HG03521 (cell line): Measurements from ENCODE around the gene UBXN2A.
"Not testable (repeated sequence)": the region's sequence is repeated elsewhere in the genome, so short reads cannot be mapped to it uniquely, and the experiment has no call there.

Experiments used
- ATAC-seq: cut with Tn5 transposase; IDR thresholded peaks from one replicate; pipeline ENCODE4 v1.9.1; 2021; ENCODE audit warnings: mild to moderate bottlenecking, moderate library complexity; ENCODE audit not compliant: unreplicated experiment

The UBXN2A gene

GRCh38 chr2:24011250-24012104 lies 71.2 kb downstream of the UBXN2A start:
- ATAC-seq: no peak

- ATAC-seq: no peak
Observed at GRCh38 chr2:24012521-24013188, 72.4 kb downstream of the UBXN2A start.

DNA sequence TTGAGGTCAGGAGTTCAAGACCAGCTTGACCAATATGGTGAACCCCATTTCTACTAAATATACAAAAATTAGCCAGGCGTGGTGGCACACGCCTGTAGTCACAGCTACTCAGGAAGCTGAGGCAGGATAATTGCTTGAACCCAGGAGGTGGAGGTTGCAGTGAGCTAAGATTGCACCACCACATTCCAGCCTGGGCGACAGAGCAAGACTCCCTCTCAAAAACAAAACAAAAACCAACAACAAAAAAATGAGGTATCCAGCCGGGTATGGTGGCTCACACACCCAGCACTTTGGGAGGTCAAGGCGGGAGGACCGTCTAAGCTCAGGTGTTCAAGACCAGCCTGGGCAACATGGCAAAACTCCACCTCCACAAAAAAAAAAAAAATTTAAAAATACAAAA lies 74.6 kb downstream of the UBXN2A start:
- ATAC-seq: not testable (repeated sequence)

DNA sequence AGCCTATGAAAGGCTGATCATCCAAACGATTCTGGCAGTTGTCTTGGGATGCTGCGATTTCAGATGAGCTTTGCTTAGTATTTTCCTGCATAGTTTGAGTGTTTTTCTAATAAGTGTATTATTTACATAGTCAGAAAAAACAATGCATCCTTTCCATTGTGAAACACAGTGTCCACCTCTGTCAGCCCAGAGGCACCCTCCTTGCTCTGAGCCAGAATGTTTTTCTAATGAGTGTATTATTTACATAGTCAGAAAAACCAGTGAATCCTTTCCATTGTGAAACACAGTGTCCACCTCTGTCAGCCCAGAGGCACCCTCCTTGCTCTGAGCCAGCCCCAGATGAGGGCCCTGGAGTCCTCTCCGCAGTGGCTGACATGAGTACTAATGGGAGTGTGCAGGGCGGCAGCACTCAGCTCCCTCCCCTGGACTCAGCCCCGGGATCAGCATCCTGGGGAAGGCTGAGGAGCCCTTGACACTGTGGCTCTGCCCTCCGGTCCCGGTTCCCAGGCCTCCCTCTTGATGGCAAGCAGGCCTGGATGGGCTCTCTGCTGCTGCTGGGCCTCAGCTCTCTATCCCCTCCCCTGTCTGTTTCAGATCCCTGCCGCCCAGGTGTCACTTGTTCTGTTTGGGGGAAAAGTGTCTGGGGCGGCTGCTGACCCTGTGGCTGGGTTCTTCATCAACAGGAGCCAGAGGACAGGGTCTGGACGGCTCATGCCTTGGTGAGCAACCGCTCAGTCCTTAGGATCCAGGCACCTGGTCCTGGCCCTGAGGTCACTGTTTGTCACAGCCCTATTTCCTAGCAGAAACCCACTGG lies 75.5 kb downstream of the UBXN2A start:
- ATAC-seq: no peak

DNA sequence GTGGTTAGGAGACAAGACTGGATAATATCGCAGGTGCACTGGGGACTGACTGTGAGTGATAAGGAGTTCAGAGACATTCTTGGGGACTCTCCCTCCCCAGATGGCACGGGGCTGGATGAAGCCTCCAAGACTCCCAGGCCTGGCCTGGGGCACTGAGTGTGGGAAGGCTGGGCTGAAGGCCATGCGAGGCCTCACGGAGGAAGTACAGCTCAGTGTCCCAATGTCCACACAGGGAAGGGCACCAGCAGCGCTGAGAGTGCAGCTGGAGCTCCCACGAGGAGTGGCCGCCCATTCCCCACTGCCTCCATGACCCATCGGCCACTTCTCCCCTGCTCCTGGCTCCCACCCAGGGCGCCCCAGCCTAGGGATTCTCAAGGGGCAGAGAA lies 76.1 kb downstream of the UBXN2A start:
- ATAC-seq: no peak

DNA sequence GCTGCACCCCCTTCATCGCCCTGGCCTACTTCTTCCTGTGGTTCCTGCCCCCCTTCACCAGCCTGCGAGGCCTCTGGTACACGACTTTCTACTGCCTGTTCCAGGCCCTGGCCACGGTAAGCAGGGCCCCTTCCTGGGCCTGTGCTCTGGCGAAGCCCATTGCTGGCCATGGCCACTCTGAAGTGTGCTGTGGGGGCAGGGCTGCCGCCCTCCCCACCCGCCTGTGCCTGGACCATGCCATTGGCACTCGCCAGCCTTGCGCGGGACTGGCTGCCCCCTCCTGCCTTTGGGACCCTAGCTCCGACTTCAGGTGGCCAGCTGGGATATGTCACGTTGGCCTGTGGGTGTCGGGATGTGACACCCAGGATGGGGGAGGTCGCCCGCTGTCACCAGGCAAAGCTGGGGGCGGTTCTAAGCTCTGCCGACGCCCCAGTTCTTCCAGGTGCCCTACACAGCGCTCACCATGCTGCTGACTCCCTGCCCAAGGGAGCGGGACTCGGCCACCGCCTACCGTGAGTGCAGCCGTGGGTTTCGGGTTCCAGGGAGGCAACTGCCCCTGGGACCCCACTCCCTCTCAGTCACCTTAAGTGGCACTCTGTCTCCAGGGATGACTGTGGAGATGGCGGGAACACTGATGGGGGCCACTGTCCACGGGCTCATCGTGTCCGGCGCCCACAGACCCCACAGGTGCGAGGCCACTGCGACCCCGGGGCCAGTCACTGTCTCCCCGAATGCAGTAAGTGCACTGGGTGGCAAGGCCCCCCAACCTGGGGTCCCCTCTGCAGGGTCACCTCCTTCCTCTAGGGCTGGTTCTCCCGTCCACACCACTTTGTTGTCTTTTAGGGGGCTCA lies 76.8 kb downstream of the UBXN2A start:
- no peak for ATAC-seq

DNA sequence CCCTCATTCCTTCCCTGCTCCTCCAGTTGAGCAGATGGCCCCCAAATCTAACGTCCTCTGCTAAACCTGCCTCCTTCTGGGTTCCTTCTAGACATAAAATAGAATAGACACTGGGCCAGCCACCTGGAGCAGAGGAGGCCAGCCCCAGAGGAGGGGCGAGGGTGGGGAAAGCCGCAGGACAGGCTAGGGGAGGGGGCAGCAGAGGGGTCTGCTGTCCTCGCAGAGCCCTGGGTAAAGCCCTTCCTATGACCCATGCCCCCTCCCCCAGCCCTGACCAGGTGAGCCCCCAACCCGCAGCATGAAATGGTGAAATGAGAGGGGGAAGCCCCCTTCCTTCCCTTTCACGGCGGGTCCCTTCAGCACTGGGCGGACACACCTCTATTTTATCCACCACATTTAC lies 77.4 kb downstream of the UBXN2A start:
- ATAC-seq: no peak

GRCh38 chr2:24018241-24018640 lies 78.0 kb downstream of the UBXN2A start:
- ATAC-seq: no peak

- no peak for ATAC-seq
Observed at GRCh38 chr2:24019729-24020128, 79.5 kb downstream of the UBXN2A start.

DNA sequence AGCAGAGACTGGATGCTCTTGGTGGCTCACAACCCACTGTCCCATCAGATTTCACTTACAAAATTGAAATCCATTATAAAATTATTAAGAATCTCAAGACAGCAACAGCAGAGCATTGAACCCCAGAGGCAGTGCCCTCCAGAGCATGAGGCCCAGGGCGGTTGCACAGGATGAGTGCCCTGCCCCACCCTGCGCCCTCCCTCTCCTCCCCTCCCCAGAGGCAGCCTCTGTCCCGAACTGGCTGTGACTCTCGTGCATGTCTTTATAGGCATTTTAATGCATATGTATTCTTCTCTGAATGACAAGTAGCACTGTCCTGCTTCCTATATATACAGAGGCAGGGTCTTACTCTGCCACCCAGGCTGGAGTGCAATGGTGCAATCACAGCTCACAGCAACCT lies 80.0 kb downstream of the UBXN2A start:
- ATAC-seq: no peak

- ATAC-seq: no peak
Observed at GRCh38 chr2:24021122-24021998, 81.1 kb downstream of the UBXN2A start.

DNA sequence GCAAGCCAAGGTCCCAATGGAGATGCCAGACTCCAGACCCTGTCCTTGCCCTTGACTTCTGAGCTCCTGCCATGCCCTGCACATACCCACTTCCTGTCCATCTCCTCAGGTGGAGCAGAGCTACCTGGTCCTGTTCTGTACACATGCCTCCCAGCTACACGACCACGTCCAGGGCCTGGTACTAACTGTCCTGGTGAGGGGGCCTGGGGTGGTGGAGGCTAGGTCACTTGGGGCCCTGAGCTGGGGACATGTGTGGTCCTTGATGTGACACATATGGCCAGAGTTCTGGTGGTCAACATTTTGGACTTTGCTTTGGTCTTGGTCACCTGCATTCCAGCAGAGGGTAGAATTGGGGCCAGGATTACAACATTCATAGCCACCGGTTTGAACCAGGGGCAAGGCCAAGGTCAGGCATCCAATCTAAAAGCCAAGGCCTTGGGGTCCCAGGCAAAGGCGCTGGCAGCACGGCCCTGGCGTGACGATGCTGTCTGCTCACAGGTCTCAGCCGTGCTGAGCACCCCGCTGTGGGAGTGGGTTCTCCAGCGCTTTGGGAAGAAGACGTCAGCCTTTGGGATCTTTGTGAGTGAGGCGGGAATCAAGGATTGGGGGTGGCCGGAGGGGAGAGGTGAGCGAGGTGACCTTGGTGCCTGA lies 82.2 kb downstream of the UBXN2A start:
- no peak for ATAC-seq

- ATAC-seq: no peak
Observed at GRCh38 chr2:24022975-24023575, 82.8 kb downstream of the UBXN2A start.

GRCh38 chr2:24024018-24024417 lies 83.8 kb downstream of the UBXN2A start:
- no peak for ATAC-seq

DNA sequence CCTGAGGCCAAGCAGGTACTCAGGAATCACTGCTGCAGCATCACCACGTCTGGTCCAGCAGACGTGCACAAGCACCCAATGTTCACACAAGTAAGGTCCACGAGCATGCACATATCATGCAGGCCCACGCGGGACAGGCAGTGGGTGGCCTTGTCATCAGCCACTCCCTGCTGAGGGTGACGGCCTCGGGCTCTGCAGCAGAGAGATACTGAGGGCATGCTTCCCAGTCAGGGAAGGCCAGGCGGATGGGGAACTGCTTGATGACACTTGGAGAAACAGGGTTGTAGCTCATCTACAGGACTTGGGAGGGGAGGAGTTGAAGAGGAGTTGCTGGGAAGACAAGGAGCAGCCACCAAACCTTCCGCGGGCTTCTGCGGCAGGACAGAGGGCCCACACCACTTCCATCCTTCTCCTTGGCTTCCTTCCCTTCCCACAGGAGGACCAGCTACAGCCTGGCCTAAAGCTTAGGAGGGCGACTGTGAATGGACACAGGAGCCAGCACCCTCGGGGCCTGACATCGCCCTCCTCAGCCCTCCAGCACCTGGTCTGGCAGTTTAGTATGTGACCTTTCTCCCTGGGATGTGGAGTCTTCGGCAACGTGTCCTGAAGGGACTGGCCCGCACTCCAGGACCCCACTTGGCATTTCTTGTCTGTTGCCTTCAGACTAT lies 84.9 kb downstream of the UBXN2A start:
- no peak for ATAC-seq

DNA sequence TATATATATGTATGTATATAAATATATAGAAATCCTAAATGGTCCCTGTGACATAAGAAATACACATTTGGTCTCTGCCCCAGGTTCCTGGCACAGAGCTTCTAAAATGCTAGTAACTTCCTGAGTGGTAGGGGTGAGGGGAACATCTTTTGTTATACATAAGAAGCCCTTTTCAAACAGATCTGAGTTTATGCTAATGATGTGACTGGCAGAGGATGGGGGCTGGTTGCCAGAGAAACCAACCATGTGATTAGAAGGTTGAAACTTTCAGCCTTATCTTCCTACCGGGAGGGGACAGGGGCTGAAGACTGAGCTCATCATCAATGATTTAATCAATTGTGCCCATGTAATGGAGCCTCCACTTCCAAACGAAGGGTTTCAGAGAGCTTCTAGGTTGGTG lies 86.0 kb downstream of the UBXN2A start:
- ATAC-seq: no peak

- no peak for ATAC-seq
Observed at GRCh38 chr2:24038786-24039499, 98.7 kb downstream of the UBXN2A start.

GRCh38 chr2:24040511-24040910 lies 100.2 kb downstream of the UBXN2A start:
- no peak for ATAC-seq
